CD4-positive, alpha-beta memory T cell (primary cell): ENCODE results near the gene FBXO21. TPM values are rescaled to one million over a fixed set of nuclear protein-coding genes. Genes with fewer than 3 reads are reported as not detected.

Source experiments
- CTCF ChIA-PET: fragments of 350-600 bp; sonication (Branson Sonifier 250); formaldehyde crosslinking; loops from one replicate; lab custom pipeline; 2021; ENCODE audit warnings: inconsistent platforms; ENCODE audit not compliant: partially characterized antibody; lab: Charles Lee
- POLR2A ChIA-PET: fragments of 350-600 bp; sonication (Branson Sonifier 250); formaldehyde crosslinking; loops from one replicate; lab custom pipeline; 2021; ENCODE audit not compliant: partially characterized antibody; lab: Charles Lee
- DNase-seq, 5 donors: peaks; one replicate each; pipeline versions ENCODE4 v3.0.0 to v3.0.0-alpha.2; 2020 to 2022; ENCODE audit warnings: mixed read lengths in 1 of 5
- H3K27ac ChIP-seq: one replicate; pipeline ENCODE4 v1.7.0; 2013; ENCODE audit warnings: low read depth, low read length
- H3K27me3 ChIP-seq: 2 replicates; pipeline ENCODE4 v1.7.0; 2013; ENCODE audit warnings: mild to moderate bottlenecking, low read length, moderate library complexity; ENCODE audit not compliant: insufficient read depth
- H3K36me3 ChIP-seq: 2 replicates; pipeline ENCODE4 v1.7.0; 2013; ENCODE audit warnings: mild to moderate bottlenecking, low read length, moderate library complexity; ENCODE audit not compliant: insufficient read depth
- H3K4me1 ChIP-seq: 2 replicates; pipeline ENCODE4 v1.7.0; 2013; ENCODE audit warnings: mild to moderate bottlenecking, low read length, moderate library complexity; ENCODE audit not compliant: insufficient read depth
- H3K4me3 ChIP-seq, 2 donors: one replicate each; pipeline ENCODE4 v1.7.0; 2013; ENCODE audit warnings: low read length in 2 of 2, mild to moderate bottlenecking in 1 of 2
- H3K9me3 ChIP-seq, 2 donors: one replicate each; pipeline ENCODE4 v1.7.0; 2013; ENCODE audit warnings: low read length in 2 of 2, control low read depth in 1 of 2; ENCODE audit not compliant: control insufficient read depth in 1 of 2
- H3K27ac Mint-ChIP-seq, 7 donors: one replicate each; pipeline ENCODE4 v1.8.0; 2020 to 2021; ENCODE audit warnings: mixed read lengths in 7 of 7, mild to moderate bottlenecking in 6 of 7, inconsistent platforms in 3 of 7, moderate library complexity in 3 of 7
- H3K27me3 Mint-ChIP-seq, 2 donors: one replicate each; pipeline ENCODE4 v1.8.0; 2020 to 2021; ENCODE audit warnings: mixed read lengths in 2 of 2
- H3K36me3 Mint-ChIP-seq, 2 donors: one replicate each; pipeline ENCODE4 v1.8.0; 2020 to 2021; ENCODE audit warnings: mixed read lengths in 2 of 2, inconsistent platforms in 1 of 2, mild to moderate bottlenecking in 1 of 2
- H3K4me1 Mint-ChIP-seq, 4 donors: one replicate each; pipeline ENCODE4 v1.8.0; 2020 to 2021; ENCODE audit warnings: mixed read lengths in 4 of 4, mild to moderate bottlenecking in 1 of 4
- H3K4me3 Mint-ChIP-seq, 8 donors: one replicate each; pipeline ENCODE4 v1.8.0; 2020 to 2021; ENCODE audit warnings: mixed read lengths in 8 of 8, mild to moderate bottlenecking in 7 of 8, moderate library complexity in 6 of 8, inconsistent platforms in 3 of 8
- H3K9me3 Mint-ChIP-seq, 8 donors: one replicate each; pipeline ENCODE4 v1.8.0; 2020 to 2021; ENCODE audit warnings: mixed read lengths in 8 of 8, mild to moderate bottlenecking in 5 of 8, inconsistent platforms in 3 of 8, moderate library complexity in 1 of 8
- intact Hi-C: fragments of 100-400 bp; cut with micrococcal nuclease; formaldehyde crosslinking; loops from one replicate; pipeline ENCODE4 v1.15.1; 2023
- polyA plus RNA-seq, 2 donors: library from polyadenylated mRNA; unstranded; fragments of 300-500 nt; fragmentation: Illumina TruSeq; gene quantifications; one replicate each; pipeline ENCODE4 v1.2.3, GENCODE V29; 2021
- total RNA-seq, 2 experiments: library from RNA; stranded (reverse); gene quantifications; one replicate each; pipeline ENCODE4 v1.2.3, GENCODE V29; 2021

Gene FBXO21
- total and polyA plus RNA-seq, 4 experiments from 2014 or later = 41.9 to 61.4 (median 49.9) TPM

GRCh38 chr12:117119592-117120198, 70.6 kb downstream of the FBXO21 start:
- no peaks in the 10 kb centered on the region for H3K4me1 Mint-ChIP-seq
- no peaks in the 10 kb centered on the region for H3K4me1 ChIP-seq
- no peak overlapping the region for H3K27ac ChIP-seq
- intact Hi-C loops = loop anchor here (1.0 kb wide), 1 partner anchor 94 kb away; no protein-coding TSS in a partner anchor
- no peaks in the 10 kb centered on the region for H3K9me3 Mint-ChIP-seq
- H3K27me3 Mint-ChIP-seq = no peaks in the 10 kb centered on the region
- H3K4me3 ChIP-seq = no peak overlapping the region
- no peaks in the 10 kb centered on the region for H3K27me3 ChIP-seq
- H3K36me3 ChIP-seq = no peaks in the 10 kb centered on the region
- H3K36me3 Mint-ChIP-seq = no peaks in the 10 kb centered on the region
- H3K4me3 Mint-ChIP-seq = no peak overlapping the region
- POLR2A ChIA-PET = interaction anchor here (0.8 kb wide), 1 partner anchor 14 kb away, joined by 3 read pairs; no protein-coding TSS in a partner anchor
- H3K9me3 ChIP-seq = no peaks in the 10 kb centered on the region
- peak overlapping the region in 1 of 7 donors; percentile 17 for H3K27ac Mint-ChIP-seq
- peak in 4 of 5 donors; percentile 24 to 46 (median 29) for DNase-seq
- CTCF ChIA-PET = interaction anchor here (0.7 to 6.6 kb wide), 26 partner anchors 7 to 419 kb away, joined by 3 to 187 read pairs (median 3); no protein-coding TSS in a partner anchor

DNA sequence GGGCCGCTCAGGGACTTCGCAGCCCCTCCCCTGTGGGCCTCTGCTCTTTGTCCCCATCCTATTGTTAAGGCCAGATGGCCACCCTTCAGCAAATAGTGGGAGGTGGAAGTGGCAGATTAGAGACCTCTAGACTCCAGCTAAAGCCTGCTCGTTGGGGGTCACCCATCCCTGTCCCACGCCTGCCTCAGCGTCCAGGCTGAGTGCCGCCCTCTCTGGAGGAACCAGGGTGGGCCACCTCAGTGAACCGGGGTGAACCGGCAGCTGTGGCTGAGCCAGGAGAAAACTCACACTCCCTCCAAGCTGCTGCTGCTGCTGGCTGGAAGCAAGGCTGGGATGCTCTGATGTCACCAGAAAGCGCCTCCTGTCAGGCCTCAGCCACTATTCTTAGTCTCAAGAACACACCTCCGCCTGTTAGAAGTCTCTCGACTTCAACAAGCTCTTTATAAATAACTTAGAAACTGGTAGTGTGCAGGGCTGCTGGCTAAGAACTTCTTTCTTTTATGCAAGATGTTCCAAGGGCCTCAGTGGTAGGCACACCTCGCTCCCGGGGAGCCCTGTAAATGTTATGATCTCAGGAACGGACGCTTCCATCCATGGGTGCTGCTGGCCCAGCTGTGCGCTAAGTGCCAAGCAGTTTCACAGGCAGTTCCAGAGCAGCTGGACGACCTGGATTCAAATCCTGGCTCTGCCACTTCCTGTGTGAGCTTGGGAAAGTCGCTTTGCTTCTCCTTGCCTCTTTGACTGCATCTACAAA, 71.3 kb downstream of the FBXO21 start:
- CTCF ChIA-PET = interaction anchor here (0.9 to 6.6 kb wide), 15 partner anchors 12 to 415 kb away, joined by 3 to 187 read pairs (median 3); no protein-coding TSS in a partner anchor
- no peak overlapping the region for H3K4me3 Mint-ChIP-seq
- no peaks in the 10 kb centered on the region for H3K9me3 Mint-ChIP-seq
- Histone ChIP-seq H3K4me3 (no peak overlapping the region), H3K4me1 (no peaks in the 10 kb centered on the region), H3K9me3 (no peaks in the 10 kb centered on the region), H3K27ac (no peak overlapping the region), H3K27me3 (no peaks in the 10 kb centered on the region), H3K36me3 (no peaks in the 10 kb centered on the region)
- intact Hi-C loops = loop anchor here (1.0 kb wide), 1 partner anchor 94 kb away; no protein-coding TSS in a partner anchor
- POLR2A ChIA-PET = no interaction called here
- no peaks in the 10 kb centered on the region for H3K36me3 Mint-ChIP-seq
- DNase-seq = no peak
- no peaks in the 10 kb centered on the region for H3K27me3 Mint-ChIP-seq
- H3K27ac Mint-ChIP-seq = no peak overlapping the region
- H3K4me1 Mint-ChIP-seq = no peaks in the 10 kb centered on the region

DNA sequence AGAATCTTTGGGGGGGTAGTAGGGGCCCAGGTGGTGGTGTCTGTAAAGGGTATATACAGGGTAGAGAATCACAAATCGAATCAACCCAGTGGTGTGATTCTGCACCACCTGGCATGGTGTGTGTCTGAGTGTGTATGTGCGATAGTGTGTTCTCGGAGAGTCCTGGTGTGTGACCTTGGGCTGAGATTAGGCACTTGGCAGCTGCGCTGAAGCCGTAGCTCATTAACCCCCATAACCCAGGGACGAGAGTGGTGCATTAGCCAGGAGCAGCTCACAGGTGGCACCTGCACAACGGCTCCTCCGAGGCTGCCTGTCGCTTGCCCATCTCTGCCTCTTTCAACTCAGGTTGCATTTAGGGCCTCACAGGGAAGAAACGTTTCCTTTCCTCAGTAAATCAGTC, 75.5 kb downstream of the FBXO21 start:
- no peak overlapping the region for H3K27ac ChIP-seq
- POLR2A ChIA-PET = no interaction called here
- no peaks in the 10 kb centered on the region for H3K36me3 Mint-ChIP-seq
- no peaks in the 10 kb centered on the region for H3K4me1 ChIP-seq
- DNase-seq = no peak
- no peaks in the 10 kb centered on the region for H3K27me3 ChIP-seq
- no peaks in the 10 kb centered on the region for H3K4me1 Mint-ChIP-seq
- no peaks in the 10 kb centered on the region for H3K9me3 ChIP-seq
- H3K27ac Mint-ChIP-seq = peak overlapping the region in 1 of 7 donors; percentile 53
- H3K4me3 Mint-ChIP-seq = no peak overlapping the region
- H3K9me3 Mint-ChIP-seq = no peaks in the 10 kb centered on the region
- no peaks in the 10 kb centered on the region for H3K27me3 Mint-ChIP-seq
- intact Hi-C loops = no loop called here
- H3K4me3 ChIP-seq = no peak overlapping the region
- CTCF ChIA-PET = interaction anchor here (0.7 to 2.9 kb wide), 3 partner anchors 16 to 411 kb away, joined by 3 to 19 read pairs (median 3); no protein-coding TSS in a partner anchor
- H3K36me3 ChIP-seq = no peaks in the 10 kb centered on the region

GRCh38 chr12:117113231-117113630, 77.0 kb downstream of the FBXO21 start:
- Mint-ChIP-seq H3K4me3 (no peak overlapping the region), H3K27me3 (no peaks in the 10 kb centered on the region), H3K4me1 (no peaks in the 10 kb centered on the region), H3K9me3 (no peaks in the 10 kb centered on the region), H3K36me3 (no peaks in the 10 kb centered on the region), H3K27ac (no peak overlapping the region)
- Histone ChIP-seq H3K4me1 (no peaks in the 10 kb centered on the region), H3K27me3 (no peaks in the 10 kb centered on the region), H3K9me3 (no peaks in the 10 kb centered on the region), H3K36me3 (no peaks in the 10 kb centered on the region), H3K27ac (no peak overlapping the region), H3K4me3 (no peak overlapping the region)
- DNase-seq = no peak
- ChIA-PET POLR2A (no interaction called here), CTCF (interaction anchor here (1.3 to 2.1 kb wide), 2 partner anchors 9 to 87 kb away, joined by 4 to 6 read pairs; no protein-coding TSS in a partner anchor)
- intact Hi-C loops = no loop called here

DNA sequence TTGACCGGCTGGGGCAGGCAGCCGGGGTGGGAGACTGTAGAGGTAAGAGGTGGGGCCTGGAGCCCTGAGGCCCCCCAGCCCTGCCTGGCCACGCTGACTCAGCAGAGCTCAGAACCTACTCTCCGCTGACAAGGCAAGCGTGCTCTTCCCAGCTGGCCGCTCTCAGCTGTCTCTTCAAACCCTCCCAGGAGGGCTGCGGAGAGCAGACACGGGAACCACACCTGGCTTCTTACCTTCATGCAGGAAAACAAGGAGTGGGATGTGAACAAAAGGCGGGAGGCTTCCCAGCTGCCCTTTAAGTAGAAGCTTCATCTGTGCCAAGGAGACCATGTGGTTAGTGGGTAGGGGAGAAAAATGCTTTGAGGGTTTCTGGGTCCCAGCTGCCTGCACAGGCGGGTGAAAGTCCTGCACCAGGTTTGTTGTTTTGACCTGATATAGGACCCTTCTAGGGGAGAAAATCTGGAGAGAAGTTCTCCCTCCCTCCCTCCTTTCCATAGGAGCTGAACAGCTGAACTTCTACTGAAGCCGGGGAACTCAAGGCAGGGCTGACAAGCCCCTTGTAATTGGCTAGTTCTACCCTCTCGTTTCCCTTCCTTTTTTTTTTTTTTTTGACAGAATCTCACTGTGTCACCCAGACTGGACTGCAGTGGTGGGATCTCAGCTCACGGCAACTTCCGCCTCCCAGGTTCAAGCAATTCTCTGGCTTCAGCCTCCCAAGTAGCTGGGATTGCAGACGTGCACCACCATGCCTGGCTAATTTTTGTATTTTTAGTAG, 78.3 kb downstream of the FBXO21 start:
- CTCF ChIA-PET = interaction anchor here (0.8 to 2.1 kb wide), 5 partner anchors 8 to 409 kb away, joined by 3 to 6 read pairs (median 4); no protein-coding TSS in a partner anchor
- no peaks in the 10 kb centered on the region for H3K27me3 ChIP-seq
- peak overlapping the region in 1 of 7 donors; percentile 17 for H3K27ac Mint-ChIP-seq
- H3K4me1 Mint-ChIP-seq = no peaks in the 10 kb centered on the region
- peaks cover 0 to 1% of the 10 kb centered on the region in 2 donors for H3K27me3 Mint-ChIP-seq
- no peaks in the 10 kb centered on the region for H3K4me1 ChIP-seq
- no peak overlapping the region for H3K27ac ChIP-seq
- POLR2A ChIA-PET = no interaction called here
- DNase-seq = no peak
- H3K36me3 Mint-ChIP-seq = no peaks in the 10 kb centered on the region
- intact Hi-C loops = no loop called here
- no peaks in the 10 kb centered on the region for H3K9me3 ChIP-seq
- no peaks in the 10 kb centered on the region for H3K36me3 ChIP-seq
- H3K9me3 Mint-ChIP-seq = no peaks in the 10 kb centered on the region
- no peak overlapping the region for H3K4me3 ChIP-seq
- no peak overlapping the region for H3K4me3 Mint-ChIP-seq

- Mint-ChIP-seq H3K36me3 (no peaks in the 10 kb centered on the region), H3K4me3 (no peak overlapping the region), H3K4me1 (peaks cover 0 to 3% (median 1%) of the 10 kb centered on the region in 4 donors), H3K9me3 (no peaks in the 10 kb centered on the region), H3K27me3 (peaks cover 0 to 1% of the 10 kb centered on the region in 2 donors), H3K27ac (no peak overlapping the region)
- Histone ChIP-seq H3K36me3 (no peaks in the 10 kb centered on the region), H3K4me3 (no peak overlapping the region), H3K27me3 (no peaks in the 10 kb centered on the region), H3K9me3 (no peaks in the 10 kb centered on the region), H3K4me1 (peaks cover 1% of the 10 kb centered on the region), H3K27ac (no peak overlapping the region)
- DNase-seq = no peak
- ChIA-PET CTCF (interaction anchor here (0.8 to 1.3 kb wide), 2 partner anchors 121 to 408 kb away, joined by 3 read pairs; no protein-coding TSS in a partner anchor), POLR2A (no interaction called here)
- intact Hi-C loops = no loop called here
Measured at GRCh38 chr12:117111386-117111785, 78.9 kb downstream of the FBXO21 start.
